Prostate gland (tissue), 2 donors: Measurements from ENCODE around the gene TIE1. TPM values are rescaled to one million over a fixed set of nuclear protein-coding genes. Genes with fewer than 3 reads are reported as not detected.

Source experiments
- DNase-seq: peaks from one replicate; pipeline ENCODE4 v3.0.0-alpha.2; 2019; ENCODE audit warnings: low spot score
- H3K27ac ChIP-seq, 2 donors: fragments of 200-600 bp; sonication (generic); 2 replicates each; pipeline ENCODE4 v1.5.1; 2017 to 2019
- H3K27me3 ChIP-seq: fragments of 200-600 bp; sonication (generic); replicated peaks from 2 replicates; pipeline ENCODE4 v1.5.1; 2019; ENCODE audit not compliant: insufficient read depth
- H3K36me3 ChIP-seq, 2 donors: fragments of 200-600 bp; sonication (generic); 1 replicate in 1 of 2; 2 replicates in 1 of 2; pipeline versions ENCODE4 v1.5.1 to v1.8.1; 2017 to 2019
- H3K4me1 ChIP-seq: fragments of 200-600 bp; sonication (generic); replicated peaks from 2 replicates; pipeline ENCODE4 v1.5.1; 2019
- H3K4me3 ChIP-seq, 2 donors: fragments of 200-600 bp; sonication (generic); 2 replicates each; pipeline ENCODE4 v1.5.1; 2017 to 2019
- H3K9me3 ChIP-seq: fragments of 200-600 bp; sonication (generic); 2 replicates; pipeline ENCODE4 v1.5.1; 2017
- POLR2A ChIP-seq: fragments of 450-650 bp; IDR thresholded peaks from one replicate; pipeline ENCODE4 v1.6.1; 2016; ENCODE audit warnings: antibody characterized with exemption, mild to moderate bottlenecking
- POLR2AphosphoS5 ChIP-seq: sonication (generic); formaldehyde crosslinking; IDR thresholded peaks from one replicate; pipeline ENCODE4 v1.6.1; 2017; ENCODE audit warnings: antibody characterized with exemption
- WGBS: methylation state at CpG from one replicate; pipeline ENCODE4 v1.1.5; 2018; 5-methylcytosine and 5-hydroxymethylcytosine counted together
- intact Hi-C: fragments of 100-400 bp; cut with DNase I; formaldehyde crosslinking; loops from one replicate; pipeline ENCODE4 v1.14.2; 2022
- total RNA-seq, 2 donors: library from RNA; depleted of rRNA; stranded (reverse); fragments of >200 nt; gene quantifications; one replicate each; pipeline ENCODE4 v1.1.0, GENCODE V29; 2016
- TF ChIP-seq, protein P1 (sequence below), 4 experiments: fragments of 200-600 bp in 2 of 4; fragments of 450-650 bp in 2 of 4; sonication (generic) in 2 of 4; IDR thresholded peaks; 1 replicate in 3 of 4; 2 replicates in 1 of 4; pipeline ENCODE4 v1.5.1; 2016 to 2019; ENCODE audit warnings: antibody characterized with exemption in 4 of 4, mild to moderate bottlenecking in 2 of 4, moderate library complexity in 2 of 4

TIE1 gene
- total RNA-seq, 2 donors from 2014 or later, result 18.7 to 21.7 TPM

DNA sequence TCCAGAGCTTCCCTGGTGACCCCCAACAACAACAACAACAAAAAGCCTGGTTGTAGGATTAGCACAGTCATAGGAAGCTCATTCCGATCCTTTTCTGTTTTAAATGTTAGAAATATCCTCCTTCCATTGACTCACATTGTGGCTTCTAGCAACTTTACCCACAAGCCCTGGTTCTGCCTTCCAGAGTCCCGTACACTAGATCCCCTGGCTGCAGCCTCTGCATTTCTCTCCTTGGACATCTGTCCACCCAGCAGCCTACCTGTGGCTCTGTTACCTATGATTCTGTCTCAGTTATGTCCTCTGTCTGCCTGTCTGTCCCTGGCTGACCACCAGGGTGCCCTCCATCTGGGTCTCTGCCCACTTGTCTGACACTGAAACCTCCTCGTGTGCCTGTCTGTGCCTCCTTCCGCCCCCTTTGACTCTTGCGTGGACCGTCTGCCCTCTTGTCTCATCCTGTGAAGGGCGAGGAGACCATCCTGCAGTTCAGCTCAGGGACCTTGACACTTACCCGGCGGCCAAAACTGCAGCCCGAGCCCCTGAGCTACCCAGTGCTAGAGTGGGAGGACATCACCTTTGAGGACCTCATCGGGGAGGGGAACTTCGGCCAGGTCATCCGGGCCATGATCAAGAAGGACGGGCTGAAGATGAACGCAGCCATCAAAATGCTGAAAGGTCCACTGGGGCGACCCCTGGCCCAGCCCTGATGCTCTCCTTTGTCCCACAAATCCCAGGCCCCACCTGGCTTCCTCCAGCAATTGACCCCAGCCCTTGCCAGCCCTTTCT lies 16.1 kb downstream of the TIE1 start:
- 91% methylated on average over 16 of the region's 16 CpGs for WGBS
- Histone ChIP-seq H3K4me1 (no peaks in the 10 kb centered on the region), H3K36me3 (no peaks in the 10 kb centered on the region), H3K27ac (no peak overlapping the region), H3K27me3 (no peaks in the 10 kb centered on the region), H3K4me3 (no peak overlapping the region), H3K9me3 (no peaks in the 10 kb centered on the region)
- TF ChIP-seq, protein P1, sequence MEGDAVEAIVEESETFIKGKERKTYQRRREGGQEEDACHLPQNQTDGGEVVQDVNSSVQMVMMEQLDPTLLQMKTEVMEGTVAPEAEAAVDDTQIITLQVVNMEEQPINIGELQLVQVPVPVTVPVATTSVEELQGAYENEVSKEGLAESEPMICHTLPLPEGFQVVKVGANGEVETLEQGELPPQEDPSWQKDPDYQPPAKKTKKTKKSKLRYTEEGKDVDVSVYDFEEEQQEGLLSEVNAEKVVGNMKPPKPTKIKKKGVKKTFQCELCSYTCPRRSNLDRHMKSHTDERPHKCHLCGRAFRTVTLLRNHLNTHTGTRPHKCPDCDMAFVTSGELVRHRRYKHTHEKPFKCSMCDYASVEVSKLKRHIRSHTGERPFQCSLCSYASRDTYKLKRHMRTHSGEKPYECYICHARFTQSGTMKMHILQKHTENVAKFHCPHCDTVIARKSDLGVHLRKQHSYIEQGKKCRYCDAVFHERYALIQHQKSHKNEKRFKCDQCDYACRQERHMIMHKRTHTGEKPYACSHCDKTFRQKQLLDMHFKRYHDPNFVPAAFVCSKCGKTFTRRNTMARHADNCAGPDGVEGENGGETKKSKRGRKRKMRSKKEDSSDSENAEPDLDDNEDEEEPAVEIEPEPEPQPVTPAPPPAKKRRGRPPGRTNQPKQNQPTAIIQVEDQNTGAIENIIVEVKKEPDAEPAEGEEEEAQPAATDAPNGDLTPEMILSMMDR (IDR thresholded peaks at IDR 0.05), result no peak
- intact Hi-C loops, result no loop called here
- DNase-seq, result no peak

DNA sequence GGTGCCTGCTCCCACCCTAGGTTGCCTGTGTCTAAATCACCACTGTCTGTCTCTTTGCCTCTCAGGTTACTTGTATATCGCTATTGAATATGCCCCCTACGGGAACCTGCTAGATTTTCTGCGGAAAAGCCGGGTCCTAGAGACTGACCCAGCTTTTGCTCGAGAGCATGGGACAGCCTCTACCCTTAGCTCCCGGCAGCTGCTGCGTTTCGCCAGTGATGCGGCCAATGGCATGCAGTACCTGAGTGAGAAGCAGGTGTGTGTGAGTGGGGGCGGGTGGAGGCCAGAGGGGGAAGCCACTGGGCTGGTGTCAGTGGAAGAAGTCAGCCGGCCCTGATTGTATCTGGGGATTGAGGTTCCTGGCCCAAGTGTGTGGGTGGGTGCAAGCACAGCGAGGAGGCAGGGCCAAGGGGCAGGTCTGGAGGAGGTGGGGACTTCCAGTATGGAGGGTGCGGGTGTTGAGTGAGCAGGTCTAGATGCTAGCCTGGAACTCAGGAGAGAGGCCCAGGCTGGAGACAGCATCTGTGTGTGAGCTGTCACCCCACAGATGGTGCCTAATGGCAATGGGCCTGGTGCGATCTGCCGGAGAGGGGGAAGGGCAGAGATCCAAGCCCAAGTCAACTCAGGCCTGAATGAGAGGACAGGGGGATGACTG lies 17.2 kb downstream of the TIE1 start:
- DNase-seq, result no peak
- 78% methylated on average over 15 of the region's 15 CpGs for WGBS

DNA sequence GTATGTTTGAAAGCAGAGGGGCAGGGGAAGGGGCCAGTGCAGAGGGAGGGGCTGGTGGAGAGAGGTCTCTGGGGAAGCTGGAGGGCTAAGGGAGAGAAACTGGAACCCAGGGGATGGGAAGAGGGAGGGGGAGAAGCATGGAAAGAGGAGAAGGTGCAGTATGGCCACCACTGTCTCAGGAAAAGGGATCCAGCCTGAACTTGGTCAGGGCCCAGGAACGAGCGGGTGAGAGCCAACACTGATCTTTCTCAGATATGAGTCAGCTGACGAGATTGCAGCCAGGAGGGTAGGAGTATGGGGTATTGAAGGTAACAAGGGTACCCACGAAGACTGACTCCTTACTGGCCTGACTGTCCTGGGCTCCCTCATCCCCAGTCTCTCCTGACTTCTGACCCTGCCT lies 18.0 kb downstream of the TIE1 start:
- Histone ChIP-seq H3K27me3 (no peaks in the 10 kb centered on the region), H3K4me3 (no peak overlapping the region), H3K27ac (peak overlapping the region in 1 of 2 donors; percentile 33), H3K9me3 (no peaks in the 10 kb centered on the region), H3K4me1 (no peaks in the 10 kb centered on the region), H3K36me3 (no peaks in the 10 kb centered on the region)
- DNase-seq, result no peak
- WGBS, result 18% methylated on average over 4 of the region's 4 CpGs
- intact Hi-C loops, result no loop called here
- TF ChIP-seq, protein P1 (IDR thresholded peaks at IDR 0.05), result no peak
- TF ChIP-seq POLR2A, result no peak
- TF ChIP-seq POLR2AphosphoS5, result no peak

More for the DNA sequence above, 17.2 kb downstream of the TIE1 start:
- intact Hi-C loops, result no loop called here
- TF ChIP-seq POLR2AphosphoS5 (no peak), POLR2A (no peak)
- TF ChIP-seq, protein P1 (IDR thresholded peaks at IDR 0.05), result no peak
- Histone ChIP-seq H3K4me3 (no peak overlapping the region), H3K9me3 (no peaks in the 10 kb centered on the region), H3K27ac (no peak overlapping the region), H3K4me1 (no peaks in the 10 kb centered on the region), H3K36me3 (no peaks in the 10 kb centered on the region), H3K27me3 (no peaks in the 10 kb centered on the region)

DNA sequence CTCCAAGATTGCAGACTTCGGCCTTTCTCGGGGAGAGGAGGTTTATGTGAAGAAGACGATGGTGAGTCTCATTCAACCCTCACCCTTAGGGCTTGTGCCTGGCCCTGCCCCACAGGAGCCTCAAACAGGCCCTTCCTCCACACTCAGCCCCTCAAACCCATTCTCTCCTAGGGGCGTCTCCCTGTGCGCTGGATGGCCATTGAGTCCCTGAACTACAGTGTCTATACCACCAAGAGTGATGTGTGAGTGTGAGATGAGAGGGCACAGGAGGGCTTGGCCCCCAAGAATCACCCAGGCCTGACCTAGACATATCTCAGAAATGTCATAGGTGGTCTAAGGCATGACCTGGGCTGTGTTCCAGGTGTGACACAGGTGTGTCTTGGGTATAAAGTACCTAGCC lies 18.5 kb downstream of the TIE1 start:
- DNase-seq, result no peak
- Histone ChIP-seq H3K27me3 (no peaks in the 10 kb centered on the region), H3K4me1 (no peaks in the 10 kb centered on the region), H3K4me3 (no peak overlapping the region), H3K9me3 (no peaks in the 10 kb centered on the region), H3K36me3 (no peaks in the 10 kb centered on the region), H3K27ac (peak overlapping the region in 1 of 2 donors; percentile 33)
- intact Hi-C loops, result no loop called here
- WGBS, result 82% methylated on average over 5 of the region's 5 CpGs
- TF ChIP-seq POLR2A (no peak), POLR2AphosphoS5 (no peak)
- TF ChIP-seq, protein P1 (IDR thresholded peaks at IDR 0.05), result no peak

DNA sequence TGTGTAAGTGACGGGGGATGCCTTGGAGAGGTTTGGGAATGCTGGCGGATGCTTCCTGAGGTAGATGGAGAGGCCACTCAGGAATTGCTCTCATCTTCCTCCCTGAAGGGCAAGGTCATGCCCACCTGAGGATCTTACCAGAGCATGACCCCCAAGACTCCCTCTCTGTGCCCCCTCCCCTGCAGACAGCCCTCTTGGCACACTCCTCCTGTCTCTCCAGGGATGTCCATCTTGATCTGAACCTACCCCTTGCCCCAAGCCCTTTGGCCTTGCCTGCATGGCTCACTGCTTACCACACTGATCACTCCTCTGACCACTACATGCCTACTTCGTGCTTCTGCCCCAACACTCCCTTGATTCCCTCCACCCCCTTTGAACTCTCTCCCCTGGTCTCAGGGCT lies 19.0 kb downstream of the TIE1 start:
- Histone ChIP-seq H3K9me3 (no peaks in the 10 kb centered on the region), H3K36me3 (no peaks in the 10 kb centered on the region), H3K4me1 (no peaks in the 10 kb centered on the region), H3K27ac (no peak overlapping the region), H3K27me3 (no peaks in the 10 kb centered on the region), H3K4me3 (no peak overlapping the region)
- intact Hi-C loops, result no loop called here
- WGBS, result 65% methylated on average over 3 of the region's 3 CpGs
- TF ChIP-seq, protein P1 (IDR thresholded peaks at IDR 0.05), result no peak
- TF ChIP-seq POLR2AphosphoS5 (no peak), POLR2A (no peak)
- DNase-seq, result no peak
